Fibroblast of lung (primary cell): Measurements from ENCODE around the gene TENM4. TPM values are rescaled to one million over a fixed set of nuclear protein-coding genes. Genes with fewer than 3 reads are reported as not detected.
"Not testable (repeated sequence)": the region's sequence is repeated elsewhere in the genome, so short reads cannot be mapped to it uniquely, and the experiment has no call there.

ENCODE experiments used
- DNase-seq, 2 donors: peaks; one replicate each; pipeline versions ENCODE4 v3.0.0 to v3.0.0-alpha.2; 2010; ENCODE audit warnings: low read depth in 2 of 2
- H2AFZ ChIP-seq: 2 replicates; pipeline ENCODE4 v1.5.1; 2012; ENCODE audit warnings: low read length, control low read depth, inconsistent platforms
- H3K27ac ChIP-seq: 2 replicates; pipeline ENCODE4 v1.5.1; 2011; ENCODE audit warnings: low read length, control low read depth; ENCODE audit not compliant: insufficient read depth
- H3K27me3 ChIP-seq: 2 replicates; pipeline ENCODE4 v1.5.1; 2011; ENCODE audit warnings: mild to moderate bottlenecking, low read length; ENCODE audit not compliant: control insufficient read depth, insufficient read depth
- H3K36me3 ChIP-seq: 2 replicates; pipeline ENCODE4 v1.5.1; 2011; ENCODE audit warnings: low read length; ENCODE audit not compliant: control insufficient read depth, insufficient read depth
- H3K4me1 ChIP-seq: 2 replicates; pipeline ENCODE4 v1.5.1; 2011; ENCODE audit warnings: low read length; ENCODE audit not compliant: control insufficient read depth, insufficient read depth; ENCODE audit errors: extremely low read depth
- H3K4me2 ChIP-seq: 2 replicates; pipeline ENCODE4 v1.5.1; 2011; ENCODE audit warnings: low read length, control low read depth; ENCODE audit not compliant: insufficient read depth; ENCODE audit errors: extremely low read depth
- H3K4me3 ChIP-seq, 4 experiments: fragments of 200-600 bp in 1 of 4; sonication (generic) in 1 of 4; replicated peaks in 1 of 4; 2 replicates each; pipeline ENCODE4 v1.5.1; 2011 to 2016; ENCODE audit warnings: low read length in 4 of 4, low read depth in 3 of 4, mild to moderate bottlenecking in 3 of 4, control low read depth in 2 of 4, inconsistent platforms in 1 of 4, mixed read lengths in 1 of 4; ENCODE audit not compliant: insufficient read depth in 1 of 4; ENCODE audit errors: control extremely low read depth in 1 of 4
- H3K79me2 ChIP-seq: 2 replicates; pipeline ENCODE4 v1.5.1; 2012; ENCODE audit warnings: mild to moderate bottlenecking, low read length, inconsistent platforms; ENCODE audit not compliant: control insufficient read depth, insufficient read depth
- H3K9ac ChIP-seq: 2 replicates; pipeline ENCODE4 v1.5.1; 2011; ENCODE audit warnings: mild to moderate bottlenecking, low read length, control low read depth; ENCODE audit not compliant: insufficient read depth
- H3K9me3 ChIP-seq: 2 replicates; pipeline ENCODE4 v1.5.1; 2012; ENCODE audit warnings: low read depth, low read length; ENCODE audit not compliant: control insufficient read depth, insufficient read depth
- H4K20me1 ChIP-seq: 2 replicates; pipeline ENCODE4 v1.5.1; 2011; ENCODE audit warnings: low read length; ENCODE audit not compliant: control insufficient read depth, insufficient read depth; ENCODE audit errors: extremely low read depth
- EZH2 ChIP-seq: IDR thresholded peaks from 2 replicates; pipeline ENCODE4 v1.5.1; 2012; ENCODE audit warnings: low read length, control low read depth, mild to moderate bottlenecking; ENCODE audit errors: missing control alignments
- polyA plus RNA-seq, 2 donors: library from polyadenylated mRNA; depleted of rRNA in 1 of 2; stranded (reverse) in 1 of 2; unstranded in 1 of 2; fragments of >200 nt; gene quantifications; 2 replicates each; pipeline ENCODE4 v1.2.1, GENCODE V29; 2011 to 2012; ENCODE audit warnings: missing spikeins in 1 of 2
- total RNA-seq: library from RNA; depleted of rRNA; stranded (reverse); fragments of >200 nt; gene quantifications from 2 replicates; pipeline ENCODE4 v1.2.1, GENCODE V29; 2014
- TF ChIP-seq, protein P1 (sequence below), 2 donors: IDR thresholded peaks in 1 of 2; conservative IDR thresholded peaks in 1 of 2; 1 replicate in 1 of 2; 2 replicates in 1 of 2; pipeline ENCODE4 v1.5.1; 2011 to 2012; ENCODE audit warnings: low read length in 2 of 2, control low read depth in 1 of 2, inconsistent platforms in 1 of 2, low read depth in 1 of 2, mild to moderate bottlenecking in 1 of 2

TENM4 gene
- total and polyA plus RNA-seq, 2 donors (not counting 1 experiment from before 2014, with no cell fraction given) = 4.6 to 48.4 TPM

DNA sequence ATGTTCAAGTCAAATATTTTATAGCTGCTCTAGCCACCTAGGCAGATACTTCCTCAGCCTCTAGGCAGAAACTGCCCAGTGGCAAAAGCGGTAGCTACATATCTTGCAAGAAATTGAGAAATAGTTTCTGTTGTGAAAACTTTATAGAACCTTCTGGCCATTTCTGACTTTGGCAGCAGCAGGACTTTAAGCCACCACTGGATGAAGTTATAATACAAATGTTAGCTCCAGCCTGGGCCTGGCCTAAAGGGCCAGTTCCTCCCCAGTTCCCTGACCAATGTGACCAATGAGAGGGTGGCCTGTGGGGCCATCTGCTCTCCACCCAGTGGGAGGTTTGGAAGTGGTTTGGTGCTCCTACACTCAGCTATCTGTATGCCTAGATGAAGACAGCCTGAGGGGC is 612.2 kb downstream of the TENM4 start:
- H3K27ac ChIP-seq = no peak overlapping the region
- H3K4me3 ChIP-seq = no peak overlapping the region
- H3K9me3 ChIP-seq = no peaks in the 10 kb centered on the region
- no peaks in the 10 kb centered on the region for H4K20me1 ChIP-seq
- no peak overlapping the region for H3K9ac ChIP-seq
- H3K4me1 ChIP-seq = no peaks in the 10 kb centered on the region
- no peak for TF ChIP-seq EZH2
- TF ChIP-seq, protein P1, sequence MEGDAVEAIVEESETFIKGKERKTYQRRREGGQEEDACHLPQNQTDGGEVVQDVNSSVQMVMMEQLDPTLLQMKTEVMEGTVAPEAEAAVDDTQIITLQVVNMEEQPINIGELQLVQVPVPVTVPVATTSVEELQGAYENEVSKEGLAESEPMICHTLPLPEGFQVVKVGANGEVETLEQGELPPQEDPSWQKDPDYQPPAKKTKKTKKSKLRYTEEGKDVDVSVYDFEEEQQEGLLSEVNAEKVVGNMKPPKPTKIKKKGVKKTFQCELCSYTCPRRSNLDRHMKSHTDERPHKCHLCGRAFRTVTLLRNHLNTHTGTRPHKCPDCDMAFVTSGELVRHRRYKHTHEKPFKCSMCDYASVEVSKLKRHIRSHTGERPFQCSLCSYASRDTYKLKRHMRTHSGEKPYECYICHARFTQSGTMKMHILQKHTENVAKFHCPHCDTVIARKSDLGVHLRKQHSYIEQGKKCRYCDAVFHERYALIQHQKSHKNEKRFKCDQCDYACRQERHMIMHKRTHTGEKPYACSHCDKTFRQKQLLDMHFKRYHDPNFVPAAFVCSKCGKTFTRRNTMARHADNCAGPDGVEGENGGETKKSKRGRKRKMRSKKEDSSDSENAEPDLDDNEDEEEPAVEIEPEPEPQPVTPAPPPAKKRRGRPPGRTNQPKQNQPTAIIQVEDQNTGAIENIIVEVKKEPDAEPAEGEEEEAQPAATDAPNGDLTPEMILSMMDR (conservative IDR thresholded peaks at IDR 0.05 in 1 of 2, IDR thresholded peaks at IDR 0.05 in 1 of 2; ENCODE audit: low read depth in 1 of 2, low read length in 2 of 2) = no peak
- no peak overlapping the region for H2AFZ ChIP-seq
- H3K27me3 ChIP-seq = no peaks in the 10 kb centered on the region
- no peak overlapping the region for H3K4me2 ChIP-seq
- DNase-seq = no peak
- H3K36me3 ChIP-seq = no peaks in the 10 kb centered on the region
- H3K79me2 ChIP-seq = no peaks in the 10 kb centered on the region

DNA sequence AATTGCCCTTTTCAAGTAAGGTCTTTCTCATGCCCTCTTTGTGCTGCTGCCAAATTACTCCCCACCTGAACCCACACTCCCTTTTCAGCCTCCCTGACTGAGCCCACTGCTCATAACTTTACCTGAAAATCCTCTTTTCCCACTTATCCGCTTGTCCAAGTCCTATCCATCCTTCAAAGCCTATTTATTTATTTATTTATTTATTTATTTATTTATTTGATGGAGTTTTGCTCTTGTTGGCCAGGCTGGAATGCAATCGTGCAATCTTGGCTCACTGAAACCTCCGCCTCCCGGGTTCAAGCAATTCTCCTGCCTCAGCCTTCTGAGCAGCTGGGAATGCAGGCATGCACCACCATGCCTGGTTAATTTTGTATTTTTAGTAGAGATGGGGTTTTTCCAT is 613.5 kb downstream of the TENM4 start:
- not testable (repeated sequence) for H2AFZ ChIP-seq, H3K4me1 ChIP-seq, H3K27me3 ChIP-seq, H4K20me1 ChIP-seq, H3K9me3 ChIP-seq, H3K36me3 ChIP-seq, H3K4me3 ChIP-seq, H3K9ac ChIP-seq, H3K4me2 ChIP-seq, DNase-seq, H3K27ac ChIP-seq, H3K79me2 ChIP-seq

DNA sequence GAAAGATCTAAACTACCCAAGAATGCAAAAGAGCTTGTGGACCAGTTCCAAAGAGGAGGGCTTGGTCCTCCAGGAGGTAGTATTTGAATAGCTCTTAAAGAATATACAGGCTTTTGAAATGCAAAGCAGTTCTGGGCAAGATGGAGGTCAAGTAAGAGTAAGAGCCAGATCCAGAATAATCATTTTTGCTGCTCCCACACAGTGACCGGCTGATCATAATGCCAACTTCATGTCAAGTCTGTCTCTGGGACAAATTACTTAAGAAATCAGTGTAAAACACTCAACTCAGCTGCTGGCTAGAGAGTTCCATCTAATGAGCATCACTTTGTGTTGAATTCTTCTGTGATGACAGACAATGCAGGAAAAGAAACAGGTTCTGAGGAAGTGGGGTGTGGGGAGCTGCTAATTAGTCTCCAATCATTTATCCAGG is 615.2 kb downstream of the TENM4 start:
- Histone ChIP-seq H3K27me3 (no peaks in the 10 kb centered on the region), H3K79me2 (no peaks in the 10 kb centered on the region), H3K9me3 (no peaks in the 10 kb centered on the region), H3K27ac (no peak overlapping the region), H4K20me1 (no peaks in the 10 kb centered on the region), H2AFZ (no peak overlapping the region), H3K36me3 (no peaks in the 10 kb centered on the region), H3K4me2 (no peak overlapping the region), H3K4me3 (no peak overlapping the region), H3K9ac (no peak overlapping the region), H3K4me1 (no peaks in the 10 kb centered on the region)
- DNase-seq = peak in 1 of 2 donors; percentile 80
- TF ChIP-seq, protein P1 (conservative IDR thresholded peaks at IDR 0.05 in 1 of 2, IDR thresholded peaks at IDR 0.05 in 1 of 2; ENCODE audit: low read depth in 1 of 2, low read length in 2 of 2) = no peak
- no peak for TF ChIP-seq EZH2
